Pulmonary artery endothelial cell (primary cell): ENCODE data around the gene ZFP57. TPM values are rescaled to one million over a fixed set of nuclear protein-coding genes. Genes with fewer than 3 reads are reported as not detected.

ENCODE experiments used
- DNase-seq: peaks from one replicate; pipeline ENCODE4 v3.0.0-alpha.2; 2011; ENCODE audit warnings: low read depth, low spot score
- total RNA-seq: library from RNA; depleted of rRNA; stranded (reverse); fragments of >200 nt; gene quantifications from 2 replicates; pipeline ENCODE4 v1.2.3, GENCODE V29; 2014

The ZFP57 gene
- total RNA-seq, 1 donor from 2014 or later, result not detected

DNA sequence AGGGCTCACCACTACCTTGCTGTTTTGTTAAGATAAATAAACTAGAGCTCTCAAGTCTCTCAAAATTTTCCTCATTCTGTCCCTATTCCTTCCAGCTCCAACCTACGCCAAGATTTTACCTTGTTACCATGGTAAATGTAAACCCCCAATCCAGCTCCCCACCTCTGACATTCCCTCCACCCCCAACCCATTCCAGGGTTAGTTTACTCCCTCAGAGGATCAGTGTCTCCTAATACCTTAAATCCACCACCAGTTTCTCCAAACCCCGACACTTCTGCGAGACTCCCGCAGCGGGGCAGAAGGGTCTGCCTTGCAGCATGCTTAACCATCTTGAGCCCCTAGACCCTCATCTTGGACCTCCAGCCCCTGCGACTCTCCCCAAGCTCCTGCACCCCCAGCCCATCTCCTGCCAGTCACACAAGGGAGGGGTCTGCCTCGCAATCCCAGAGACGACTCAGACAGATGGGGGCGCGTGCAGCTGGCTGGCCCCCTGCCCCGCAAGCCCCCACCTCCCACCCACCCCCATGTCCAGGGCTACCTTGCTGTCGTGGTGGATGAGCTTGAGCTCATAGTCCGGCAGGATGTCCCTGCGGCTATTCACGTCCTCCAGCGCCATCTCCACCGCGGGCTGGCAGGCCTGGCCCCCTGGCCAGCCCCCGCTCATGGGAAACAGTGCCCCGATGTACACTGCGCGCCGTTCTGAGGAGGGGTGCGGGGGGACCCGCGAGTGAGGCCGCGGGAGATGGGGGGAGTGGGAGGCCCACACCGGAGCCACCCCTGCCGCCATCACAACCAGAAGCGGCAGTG is 53.8 kb downstream of the ZFP57 start:
- DNase-seq, result no peak

DNA sequence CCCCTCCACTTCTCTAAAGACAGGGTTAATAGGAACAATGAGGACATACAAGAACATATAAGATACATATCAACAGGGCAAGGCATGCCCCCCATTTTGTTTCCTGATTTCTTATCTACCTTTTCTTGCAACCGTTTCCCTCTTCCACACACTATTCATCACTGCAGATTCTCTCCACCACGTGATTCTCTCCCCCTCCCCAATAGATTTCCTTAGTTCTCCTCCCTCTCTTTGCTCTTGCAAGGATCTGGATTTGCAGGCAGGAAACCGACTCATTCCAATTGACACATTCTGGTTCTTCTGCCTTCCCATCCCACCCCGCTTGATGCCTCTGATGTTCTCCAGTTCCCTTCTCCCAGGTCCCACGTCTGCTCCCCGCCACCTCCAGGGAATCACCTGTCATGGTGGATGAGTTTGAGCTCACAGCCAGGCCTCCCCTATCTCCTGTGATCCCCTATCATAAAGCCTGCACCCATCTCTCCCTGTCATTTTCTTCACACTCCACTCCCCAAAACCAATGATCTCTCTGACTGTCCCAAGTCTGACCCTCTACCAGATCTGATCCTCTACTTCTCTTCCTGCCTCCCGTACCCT is 55.5 kb downstream of the ZFP57 start:
- DNase-seq, result no peak

DNA sequence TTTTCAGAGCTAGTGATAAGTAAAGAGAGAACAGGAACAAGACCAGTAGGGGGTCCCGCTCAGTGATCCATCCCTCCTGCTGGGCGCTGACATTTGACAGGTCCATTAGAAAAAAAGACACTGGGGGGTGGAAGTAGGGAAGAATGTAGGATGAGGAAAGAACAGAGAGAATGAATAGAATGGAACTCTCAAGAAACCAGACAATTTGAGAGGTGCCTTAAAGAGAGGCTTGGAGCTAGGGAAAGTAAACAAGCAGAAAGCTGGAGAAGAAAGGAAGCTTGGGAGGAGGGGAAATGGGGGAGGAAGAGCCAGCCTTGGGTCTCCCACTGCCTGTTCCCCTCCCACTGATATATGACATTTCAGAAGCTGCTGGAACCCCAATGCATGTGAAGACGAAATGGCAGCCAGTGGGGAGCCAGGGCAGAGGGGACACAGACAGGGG is 56.4 kb downstream of the ZFP57 start:
- no peak for DNase-seq

Other genes starting within 250 kb of the ZFP57 start
- not detected in 2 replicates for gene OR10C1, start 241.8 kb downstream of the ZFP57 start, total RNA-seq
- not detected in 2 replicates for gene OR11A1, start 224.1 kb downstream of the ZFP57 start, total RNA-seq
- not detected in 2 replicates for gene OR2H1, start 224.0 kb downstream of the ZFP57 start, total RNA-seq
- not detected in 2 replicates for gene MAS1L, start 193.2 kb downstream of the ZFP57 start, total RNA-seq
- gene UBD, start 121.4 kb downstream of the ZFP57 start, total RNA-seq, result 0.53 and 1.9 TPM in 2 replicates
- not detected in 2 replicates for gene OR2H2, start 96.0 kb downstream of the ZFP57 start, total RNA-seq
- 8.8 and 10.1 TPM in 2 replicates for gene GABBR1, start 48.0 kb downstream of the ZFP57 start, total RNA-seq
- not detected in 2 replicates for gene MOG, start 24.1 kb downstream of the ZFP57 start, total RNA-seq
- 8.3 and 19.9 TPM in 2 replicates for gene HLA-F, start 42.3 kb upstream of the ZFP57 start, total RNA-seq
- gene HLA-G, start 146.7 kb upstream of the ZFP57 start, total RNA-seq, result not detected in 2 replicates